ENCODE measurements around the gene IGSF9.

IGSF9 gene

GRCh38 chr1:159972443-159973205 is 27.2 kb upstream of the IGSF9 start:
- DNase-seq: no peak

- DNase-seq: no peak
Observed at GRCh38 chr1:159970932-159971342, 25.5 kb upstream of the IGSF9 start.

- no peak for DNase-seq
Observed at GRCh38 chr1:159968901-159969300, 23.5 kb upstream of the IGSF9 start.

GRCh38 chr1:159965263-159965662 is 19.9 kb upstream of the IGSF9 start:
- no peak for DNase-seq

- DNase-seq: no peak
Observed at GRCh38 chr1:159964144-159964543, 18.7 kb upstream of the IGSF9 start.

GRCh38 chr1:159962176-159962575 is 16.8 kb upstream of the IGSF9 start:
- no peak for DNase-seq

- no peak for DNase-seq
Observed at GRCh38 chr1:159961636-159962035, 16.2 kb upstream of the IGSF9 start.

- DNase-seq: peak; percentile 76
Observed at GRCh38 chr1:159960721-159961381, 15.4 kb upstream of the IGSF9 start.

- peak; percentile 27 for DNase-seq
Observed at GRCh38 chr1:159959451-159959850, 14.0 kb upstream of the IGSF9 start.

- no peak for DNase-seq
Observed at GRCh38 chr1:159958719-159959380, 13.4 kb upstream of the IGSF9 start.

- no peak for DNase-seq
Observed at GRCh38 chr1:159957824-159958268, 12.4 kb upstream of the IGSF9 start.

GRCh38 chr1:159955456-159955855 is 10.0 kb upstream of the IGSF9 start:
- DNase-seq: no peak

GRCh38 chr1:159953536-159954515 is 8.4 kb upstream of the IGSF9 start, which contains the start of gene SLAMF9:
Gene SLAMF9, minus strand, starts transcription at chr1:159954237. Its CDS starts 100 bp downstream, at chr1:159954137.
- DNase-seq: peak; percentile 50

- no peak for DNase-seq
Observed at GRCh38 chr1:159952932-159953331, 7.5 kb upstream of the IGSF9 start.

- DNase-seq: no peak
Observed at GRCh38 chr1:159951551-159951950, 6.1 kb upstream of the IGSF9 start.

- DNase-seq: no peak
Observed at GRCh38 chr1:159951016-159951415, 5.6 kb upstream of the IGSF9 start.

GRCh38 chr1:159949981-159950381 is 4.6 kb upstream of the IGSF9 start:
- no peak for DNase-seq

GRCh38 chr1:159949123-159949522 is 3.7 kb upstream of the IGSF9 start:
- no peak for DNase-seq

GRCh38 chr1:159947942-159948341 is 2.5 kb upstream of the IGSF9 start:
- DNase-seq: no peak

GRCh38 chr1:159946242-159947187 is 1.1 kb upstream of the IGSF9 start:
- DNase-seq: no peak

Data from EL (cell line).